A549 (cell line): ENCODE measurements around the gene HOMER2. TPM values are rescaled to one million over a fixed set of nuclear protein-coding genes. Genes with fewer than 3 reads are reported as not detected.

Experiments used
- ATAC-seq, 2 experiments: fragments of 200-7000 bp in 1 of 2; fragments of >200 bp in 1 of 2; cut with Nextera tagmentation in 1 of 2; cut with Tn5 transposase in 1 of 2; 3 replicates each; pipeline versions ENCODE4 v1.8.0 to v1.9.1; 2018 to 2020; ENCODE audit warnings: mild to moderate bottlenecking in 1 of 2, moderate library complexity in 1 of 2
- CTCF ChIA-PET: fragments of 300-600 bp; sonication (Branson Sonifier 250); formaldehyde crosslinking; extraction: SDS; loops from one replicate; lab custom pipeline; 2021; ENCODE audit warnings: antibody characterized with exemption, inconsistent platforms; lab: Yijun Ruan, JAX
- POLR2A ChIA-PET: fragments of 350-600 bp; formaldehyde crosslinking; extraction: SDS; loops from one replicate; lab custom pipeline; 2021; ENCODE audit warnings: antibody characterized with exemption, inconsistent platforms; lab: Yijun Ruan, JAX
- DNase-seq, 2 experiments: peaks; one replicate each; pipeline versions ENCODE4 v3.0.0 to v3.0.0-alpha.2; 2011 to 2016; ENCODE audit warnings: low read depth in 1 of 2, low spot score in 1 of 2
- FAIRE-seq: peaks from 2 replicates; lab custom pipeline; 2011; peaks lifted over from hg19 to GRCh38; lab: Jason Lieb, UNC
- H3K27ac ChIP-seq, 2 experiments: fragments of >200 bp; sonication (Bioruptor Twin); formaldehyde crosslinking; 3 replicates each; pipeline ENCODE4 v1.5.1; 2016 to 2017
- H3K4me1 ChIP-seq: fragments of >200 bp; sonication (Bioruptor Twin); formaldehyde crosslinking; 3 replicates; pipeline ENCODE4 v1.6.1; 2016
- H3K4me2 ChIP-seq: fragments of >200 bp; sonication (Bioruptor Twin); formaldehyde crosslinking; 3 replicates; pipeline ENCODE4 v1.6.1; 2016
- H3K4me3 ChIP-seq: fragments of >200 bp; sonication (Bioruptor Twin); formaldehyde crosslinking; 3 replicates; pipeline ENCODE4 v1.5.1; 2016
- H3K9me3 ChIP-seq: fragments of >200 bp; sonication (Bioruptor Twin); formaldehyde crosslinking; 3 replicates; pipeline ENCODE4 v1.6.1; 2016
- EHF ChIP-seq: fragments of 250-450 bp; sonication (Bioruptor Pico); IDR thresholded peaks from 2 replicates; pipeline ENCODE4 v1.5.0; 2020; ENCODE audit warnings: mild to moderate bottlenecking
- FOSL2 ChIP-seq, 2 experiments: fragments of 450-650 bp in 1 of 2; fragments of >200 bp in 1 of 2; sonication (Bioruptor Twin) in 1 of 2; formaldehyde crosslinking; IDR thresholded peaks; 2 replicates each; pipeline versions ENCODE4 v1.5.0 to v1.6.1; 2016 to 2020; ENCODE audit warnings: mild to moderate bottlenecking in 1 of 2, moderate library complexity in 1 of 2
- GATA3 ChIP-seq: IDR thresholded peaks from 2 replicates; pipeline ENCODE4 v1.6.1; 2012; ENCODE audit warnings: borderline replicate concordance
- HDAC2 ChIP-seq: fragments of 200-600 bp; sonication (generic); IDR thresholded peaks from 2 replicates; pipeline ENCODE4 v1.6.1; 2016
- HOXA7 ChIP-seq: fragments of 250-450 bp; sonication (Bioruptor Pico); IDR thresholded peaks from 2 replicates; pipeline ENCODE4 v1.5.0; 2020; ENCODE audit warnings: mild to moderate bottlenecking, moderate library complexity
- HOXB13 ChIP-seq: fragments of 250-450 bp; sonication (Bioruptor Pico); IDR thresholded peaks from 2 replicates; pipeline ENCODE4 v1.5.0; 2020; ENCODE audit warnings: low read depth, mild to moderate bottlenecking, moderate library complexity
- KDM5A ChIP-seq: fragments of 200-600 bp; sonication (generic); IDR thresholded peaks from 2 replicates; pipeline ENCODE4 v1.6.1; 2016; ENCODE audit warnings: antibody characterized with exemption, mild to moderate bottlenecking
- MAFK ChIP-seq: fragments of 450-650 bp; IDR thresholded peaks from 2 replicates; pipeline ENCODE4 v1.6.1; 2014; ENCODE audit not compliant: partially characterized antibody
- PHF8 ChIP-seq: fragments of 200-600 bp; sonication (generic); IDR thresholded peaks from 2 replicates; pipeline ENCODE4 v1.6.1; 2016; ENCODE audit warnings: low read depth, mild to moderate bottlenecking, antibody characterized with exemption, moderate library complexity, borderline replicate concordance
- POLR2AphosphoS2 ChIP-seq: conservative IDR thresholded peaks from 2 replicates; pipeline ENCODE4 v1.6.1; 2012; ENCODE audit warnings: low read length, improper control_type of control experiment, inconsistent platforms
- RFX5 ChIP-seq: fragments of 450-650 bp; IDR thresholded peaks from 2 replicates; pipeline ENCODE4 v1.7.1; 2014; ENCODE audit warnings: antibody characterized with exemption, mild to moderate bottlenecking, moderate library complexity
- SREBF2 ChIP-seq: fragments of 450-650 bp; IDR thresholded peaks from 2 replicates; pipeline ENCODE4 v1.6.1; 2014; ENCODE audit warnings: mild to moderate bottlenecking, moderate library complexity
- TFCP2L1 ChIP-seq: fragments of 250-450 bp; sonication (Bioruptor Pico); IDR thresholded peaks from 2 replicates; pipeline ENCODE4 v1.5.0; 2021; ENCODE audit warnings: mild to moderate bottlenecking
- TP53 ChIP-seq: fragments of 250-450 bp; sonication (Bioruptor Pico); IDR thresholded peaks from 2 replicates; pipeline ENCODE4 v1.5.0; 2021; ENCODE audit warnings: mild to moderate bottlenecking, moderate library complexity
- ZSCAN20 ChIP-seq: fragments of 250-450 bp; sonication (Bioruptor Pico); IDR thresholded peaks from 2 replicates; pipeline ENCODE4 v1.8.0; 2022; ENCODE audit warnings: mild to moderate bottlenecking, moderate library complexity
- WGBS: methylation state at CpG from one replicate; pipeline ENCODE4 v1.1.6; 2017; ENCODE audit errors: missing lambda C conversion rate; 5-methylcytosine and 5-hydroxymethylcytosine counted together
- polyA plus RNA-seq, 4 experiments: library from polyadenylated mRNA; depleted of rRNA in 3 of 4; stranded (reverse); fragments of >200 nt; fragmentation: RNase III in 1 of 4; extraction: RNeasy Plus Mini Kit Qiagen cat#74134 plus additional on column Dnase treatment in 1 of 4; gene quantifications; 2 replicates in 3 of 4; 3 replicates in 1 of 4; pipeline ENCODE4 v1.2.3, GENCODE V29; 2011 to 2017
- TF ChIP-seq, protein P1 (sequence below): fragments of 200-600 bp; sonication (generic); IDR thresholded peaks from 2 replicates; pipeline ENCODE4 v1.6.1; 2016; ENCODE audit warnings: antibody characterized with exemption, mild to moderate bottlenecking, moderate library complexity

Gene HOMER2
- polyA plus RNA-seq, 2 of the 4 experiments (the other 2 are of a cell fraction): 9.4 to 15.4 TPM

- H3K4me3 ChIP-seq: no peak overlapping the region
- H3K4me1 ChIP-seq: peaks cover 5% of the 10 kb centered on the region; the same call in 1 of the 3 replicates
- H3K9me3 ChIP-seq: no peaks in the 10 kb centered on the region
- H3K27ac ChIP-seq: no peak overlapping the region
- POLR2A ChIA-PET: no interaction called here
- TF ChIP-seq EHF (CRISPR knock-in tag) (no peak), HOXB13 (CRISPR knock-in tag) (no peak), POLR2AphosphoS2 (no peak), TFCP2L1 (CRISPR knock-in tag) (no peak), GATA3 (no peak), PHF8 (no peak), HDAC2 (no peak)
- TF ChIP-seq, all 56 proteins: peak for 0
- FAIRE-seq (no peak), ATAC-seq (no peak), DNase-seq (no peak)
- CTCF ChIA-PET: interaction anchor here (0.9 to 1.5 kb wide), 4 partner anchors 9 to 273 kb away, joined by 3 to 6 read pairs (median 4); no protein-coding TSS in a partner anchor
- no peak overlapping the region for H3K4me2 ChIP-seq
- 54% methylated on average over 2 of the region's 2 CpGs for WGBS
Observed at GRCh38 chr15:82803793-82804574, 148.5 kb downstream of the HOMER2 start.

DNA sequence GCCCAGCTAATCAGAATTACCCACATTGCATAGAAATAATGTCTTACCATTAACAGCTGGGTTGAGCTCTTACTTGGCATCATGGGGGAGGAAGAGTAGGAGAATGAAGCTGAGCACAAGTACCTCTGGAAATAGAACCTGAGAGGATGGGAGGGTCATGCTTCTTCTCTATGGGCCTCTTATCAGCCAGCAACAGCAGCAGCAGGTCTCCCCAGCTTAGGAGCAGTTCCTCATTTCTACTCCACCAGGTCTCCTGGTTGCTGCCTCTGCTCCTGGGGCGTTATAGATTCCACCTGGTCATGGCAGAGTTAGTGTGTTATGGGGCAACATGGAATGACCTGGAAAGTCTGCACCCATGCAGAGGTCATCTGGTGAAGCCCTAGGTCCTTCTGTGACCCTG, 150.0 kb downstream of the HOMER2 start:
- WGBS: 0% methylated on average over 1 of the region's 1 CpG
- CTCF ChIA-PET: interaction anchor here (1.5 kb wide), 1 partner anchor 11 kb away, joined by 6 read pairs; no protein-coding TSS in a partner anchor

DNA sequence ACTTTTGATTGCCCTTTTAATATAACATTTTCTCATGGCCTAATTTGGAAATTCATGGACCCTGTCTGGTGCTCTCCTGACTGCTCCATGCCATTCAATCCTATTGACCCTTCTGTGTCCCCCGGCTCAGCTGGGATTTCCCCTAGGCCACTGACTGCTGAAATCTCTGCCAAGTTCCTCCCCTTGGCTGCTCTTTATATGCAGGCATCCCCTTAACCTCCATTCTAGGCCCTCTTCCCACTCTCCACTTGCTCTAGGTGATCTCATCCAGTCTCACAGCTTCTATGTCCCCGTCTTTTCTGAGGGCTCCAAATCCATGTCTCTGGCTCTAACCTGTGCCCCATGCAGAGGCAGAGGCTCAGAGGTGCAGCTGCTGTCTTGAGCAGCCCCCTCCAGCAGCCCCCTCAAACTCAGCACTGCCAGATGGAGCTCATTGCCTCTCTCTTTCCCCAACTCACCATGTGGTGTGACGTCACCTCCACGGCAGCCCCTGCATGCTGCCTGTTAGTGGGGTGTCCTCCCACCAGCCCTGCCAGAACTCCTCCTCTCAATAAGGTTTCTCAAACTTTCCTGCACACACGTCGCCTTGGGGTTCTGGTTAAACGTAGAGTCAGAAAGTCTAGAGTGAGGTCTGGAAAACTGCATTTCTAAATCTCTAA, 153.2 kb downstream of the HOMER2 start:
- Histone ChIP-seq H3K4me2 (no peak overlapping the region), H3K27ac (no peak overlapping the region), H3K4me3 (no peak overlapping the region), H3K4me1 (no peaks in the 10 kb centered on the region), H3K9me3 (peaks cover 2% of the 10 kb centered on the region; the same call in 1 of the 3 replicates)
- ATAC-seq (no peak; a peak in 2 of 6 replicates), DNase-seq (no peak), FAIRE-seq (no peak)
- ChIA-PET POLR2A (no interaction called here), CTCF (interaction anchor here (2.0 kb wide), 1 partner anchor 10 kb away, joined by 6 read pairs; the partner anchor contains the start of gene WHAMM)
- WGBS: 51% methylated on average over 7 of the region's 7 CpGs
- no peak for TF ChIP-seq TP53 (CRISPR knock-in tag)
- TF ChIP-seq KDM5A: no peak
- TF ChIP-seq MAFK: no peak
- TF ChIP-seq TFCP2L1 (CRISPR knock-in tag): no peak
- no peak for TF ChIP-seq ZSCAN20
- TF ChIP-seq HOXA7 (CRISPR knock-in tag): no peak
- TF ChIP-seq FOSL2 (IDR thresholded peaks at IDR 0.05): no peak
- TF ChIP-seq FOSL2 (CRISPR knock-in tag; IDR thresholded peaks at IDR 0.05): no peak
- TF ChIP-seq SREBF2: no peak

More for the DNA sequence above, 150.0 kb downstream of the HOMER2 start:
- no peak overlapping the region for H3K27ac ChIP-seq
- H3K4me3 ChIP-seq: no peak overlapping the region
- TF ChIP-seq, protein P1, sequence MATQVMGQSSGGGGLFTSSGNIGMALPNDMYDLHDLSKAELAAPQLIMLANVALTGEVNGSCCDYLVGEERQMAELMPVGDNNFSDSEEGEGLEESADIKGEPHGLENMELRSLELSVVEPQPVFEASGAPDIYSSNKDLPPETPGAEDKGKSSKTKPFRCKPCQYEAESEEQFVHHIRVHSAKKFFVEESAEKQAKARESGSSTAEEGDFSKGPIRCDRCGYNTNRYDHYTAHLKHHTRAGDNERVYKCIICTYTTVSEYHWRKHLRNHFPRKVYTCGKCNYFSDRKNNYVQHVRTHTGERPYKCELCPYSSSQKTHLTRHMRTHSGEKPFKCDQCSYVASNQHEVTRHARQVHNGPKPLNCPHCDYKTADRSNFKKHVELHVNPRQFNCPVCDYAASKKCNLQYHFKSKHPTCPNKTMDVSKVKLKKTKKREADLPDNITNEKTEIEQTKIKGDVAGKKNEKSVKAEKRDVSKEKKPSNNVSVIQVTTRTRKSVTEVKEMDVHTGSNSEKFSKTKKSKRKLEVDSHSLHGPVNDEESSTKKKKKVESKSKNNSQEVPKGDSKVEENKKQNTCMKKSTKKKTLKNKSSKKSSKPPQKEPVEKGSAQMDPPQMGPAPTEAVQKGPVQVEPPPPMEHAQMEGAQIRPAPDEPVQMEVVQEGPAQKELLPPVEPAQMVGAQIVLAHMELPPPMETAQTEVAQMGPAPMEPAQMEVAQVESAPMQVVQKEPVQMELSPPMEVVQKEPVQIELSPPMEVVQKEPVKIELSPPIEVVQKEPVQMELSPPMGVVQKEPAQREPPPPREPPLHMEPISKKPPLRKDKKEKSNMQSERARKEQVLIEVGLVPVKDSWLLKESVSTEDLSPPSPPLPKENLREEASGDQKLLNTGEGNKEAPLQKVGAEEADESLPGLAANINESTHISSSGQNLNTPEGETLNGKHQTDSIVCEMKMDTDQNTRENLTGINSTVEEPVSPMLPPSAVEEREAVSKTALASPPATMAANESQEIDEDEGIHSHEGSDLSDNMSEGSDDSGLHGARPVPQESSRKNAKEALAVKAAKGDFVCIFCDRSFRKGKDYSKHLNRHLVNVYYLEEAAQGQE: no peak
- TF ChIP-seq RFX5: no peak
- TF ChIP-seq TP53 (CRISPR knock-in tag): no peak
- ATAC-seq (no peak), DNase-seq (no peak), FAIRE-seq (no peak)
- no peak overlapping the region for H3K4me2 ChIP-seq
- no peaks in the 10 kb centered on the region for H3K9me3 ChIP-seq
- POLR2A ChIA-PET: no interaction called here
- no peaks in the 10 kb centered on the region for H3K4me1 ChIP-seq

Other genes with a start within 250 kb of the HOMER2 start
- 0.56 and 0.68 TPM in 2 replicates for gene AP3B2, start 242.8 kb downstream of the HOMER2 start, polyA plus RNA-seq (2011; rRNA removed)
- gene AP3B2, start 242.8 kb downstream of the HOMER2 start, polyA plus RNA-seq (2017; fragmentation: RNase III; extraction: RNeasy Plus Mini Kit Qiagen cat#74134 plus additional on column Dnase treatment): 0.32 to 0.63 TPM (median 0.46 TPM) in 3 replicates
- gene FSD2, start 146.7 kb downstream of the HOMER2 start, polyA plus RNA-seq (2011; rRNA removed): not detected in 2 replicates
- 0.01 TPM in 1 of 3 replicates, not detected in the others for gene FSD2, start 146.7 kb downstream of the HOMER2 start, polyA plus RNA-seq (2017; fragmentation: RNase III; extraction: RNeasy Plus Mini Kit Qiagen cat#74134 plus additional on column Dnase treatment)
- gene WHAMM, start 143.1 kb downstream of the HOMER2 start, polyA plus RNA-seq (2011; rRNA removed): 4.2 and 5.1 TPM in 2 replicates
- gene WHAMM, start 143.1 kb downstream of the HOMER2 start, polyA plus RNA-seq (2017; fragmentation: RNase III; extraction: RNeasy Plus Mini Kit Qiagen cat#74134 plus additional on column Dnase treatment): 5.5 to 5.9 TPM (median 5.6 TPM) in 3 replicates
- gene RAMAC, start 33.5 kb upstream of the HOMER2 start, polyA plus RNA-seq (2011; rRNA removed): 50.3 and 68.1 TPM in 2 replicates
- 38.9 to 40.8 TPM (median 39.7 TPM) in 3 replicates for gene RAMAC, start 33.5 kb upstream of the HOMER2 start, polyA plus RNA-seq (2017; fragmentation: RNase III; extraction: RNeasy Plus Mini Kit Qiagen cat#74134 plus additional on column Dnase treatment)
- 48.0 and 54.1 TPM in 2 replicates for gene C15orf40, start 58.9 kb upstream of the HOMER2 start, polyA plus RNA-seq (2011; rRNA removed)
- 45.1 to 55.0 TPM (median 47.0 TPM) in 3 replicates for gene C15orf40, start 58.9 kb upstream of the HOMER2 start, polyA plus RNA-seq (2017; fragmentation: RNase III; extraction: RNeasy Plus Mini Kit Qiagen cat#74134 plus additional on column Dnase treatment)
- 88.8 and 95.8 TPM in 2 replicates for gene BTBD1, start 114.5 kb upstream of the HOMER2 start, polyA plus RNA-seq (2011; rRNA removed)
- gene BTBD1, start 114.5 kb upstream of the HOMER2 start, polyA plus RNA-seq (2017; fragmentation: RNase III; extraction: RNeasy Plus Mini Kit Qiagen cat#74134 plus additional on column Dnase treatment): 52.2 to 53.1 TPM (median 52.7 TPM) in 3 replicates
- gene TM6SF1, start 154.9 kb upstream of the HOMER2 start, polyA plus RNA-seq (2011; rRNA removed): 1.1 TPM in 2 replicates
- gene TM6SF1, start 154.9 kb upstream of the HOMER2 start, polyA plus RNA-seq (2017; fragmentation: RNase III; extraction: RNeasy Plus Mini Kit Qiagen cat#74134 plus additional on column Dnase treatment): 0.08 to 0.12 TPM in 2 of 3 replicates, not detected in the other